HL-60/S4 (cell line): Measurements from ENCODE around the gene TFB1M.

Source experiments
- in situ Hi-C: fragments of 300-500 bp; cut with MboI; formaldehyde crosslinking; loops from 2 replicates; pipeline ENCODE4 v1.14.3; 2022; ENCODE audit warnings: low sequenced_read_pairs

Gene TFB1M

DNA sequence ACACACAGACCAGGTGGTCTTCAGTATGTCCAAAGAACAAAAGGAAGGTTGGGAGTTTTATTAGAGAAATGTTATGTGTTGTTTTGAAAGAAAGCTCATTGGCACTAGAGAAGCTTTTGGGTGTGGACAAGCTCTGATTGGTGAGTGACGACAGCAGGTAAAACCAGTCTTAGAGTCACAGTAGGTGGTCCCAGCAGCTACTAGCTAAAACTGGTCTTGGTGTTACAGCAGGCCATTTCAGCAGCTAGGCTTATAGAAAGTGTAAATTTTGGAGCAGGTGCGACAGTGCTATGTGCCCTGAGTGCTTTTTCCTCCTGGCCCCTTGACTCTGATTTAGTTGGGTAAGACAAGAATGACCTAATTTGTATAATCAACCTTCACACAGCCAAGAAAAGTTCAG lies 46.9 kb downstream of the TFB1M start:
- in situ Hi-C loops, result no loop called here

DNA sequence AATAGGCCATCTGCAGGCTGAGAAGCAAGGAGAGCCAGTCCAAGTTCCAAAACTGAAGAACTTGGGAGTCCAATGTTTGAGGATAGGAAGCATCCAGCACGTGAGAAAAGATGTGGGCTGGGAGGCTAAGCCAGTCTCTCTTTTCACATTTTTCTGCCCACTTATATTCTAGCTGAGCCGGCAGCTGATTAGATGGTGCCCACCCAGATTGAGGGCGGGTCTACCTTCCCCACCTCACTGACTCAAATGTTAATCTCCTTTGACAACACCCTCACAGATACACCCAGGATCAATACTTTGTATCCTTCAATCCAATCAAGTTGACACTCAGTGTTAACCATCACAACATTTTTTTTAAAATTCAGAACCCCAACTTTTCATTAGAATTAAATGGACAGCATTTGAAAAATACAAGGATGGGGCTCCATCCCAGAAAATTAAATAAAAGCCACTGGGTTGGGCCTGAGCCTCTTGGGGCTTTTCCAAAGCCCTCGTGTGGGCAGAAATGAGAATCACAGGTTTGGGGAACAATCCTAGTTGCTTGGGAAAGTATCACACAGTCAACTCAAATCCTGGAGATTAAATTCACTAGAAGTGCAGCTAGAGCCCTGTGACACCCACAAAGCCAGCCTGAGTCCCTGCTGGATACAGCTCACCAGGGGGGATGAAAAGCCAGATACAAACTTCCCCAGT lies 48.3 kb downstream of the TFB1M start:
- in situ Hi-C loops, result no loop called here

DNA sequence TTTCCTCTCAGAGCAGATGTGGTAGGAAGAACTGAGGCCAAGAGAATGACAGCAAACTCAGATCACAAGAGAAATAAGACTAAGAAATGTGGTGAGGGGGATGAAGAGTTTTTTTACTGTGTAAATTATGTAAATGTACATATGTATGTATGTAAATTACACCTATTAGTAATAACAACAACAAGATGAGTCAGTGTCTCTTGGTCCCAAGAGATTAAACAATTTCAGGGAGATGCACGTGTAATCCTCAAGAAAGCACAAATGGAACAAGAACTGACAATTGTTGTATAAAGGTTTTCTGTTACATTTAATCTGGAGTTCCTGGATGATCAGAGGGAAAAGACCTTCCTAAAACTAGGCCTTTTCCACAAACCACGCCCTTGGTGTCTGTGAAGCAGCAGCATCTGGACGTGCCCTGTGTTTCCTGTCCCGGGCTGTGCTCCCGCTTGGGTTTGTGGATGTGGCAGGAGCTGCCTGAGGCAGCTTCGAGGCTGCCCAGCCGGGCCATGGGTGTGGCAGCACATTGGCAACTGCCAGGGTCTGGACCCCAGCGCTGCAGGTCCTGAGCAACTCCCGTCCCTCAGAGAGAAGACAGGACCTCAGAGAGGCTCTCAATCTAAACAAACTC lies 49.5 kb downstream of the TFB1M start:
- in situ Hi-C loops, result no loop called here

DNA sequence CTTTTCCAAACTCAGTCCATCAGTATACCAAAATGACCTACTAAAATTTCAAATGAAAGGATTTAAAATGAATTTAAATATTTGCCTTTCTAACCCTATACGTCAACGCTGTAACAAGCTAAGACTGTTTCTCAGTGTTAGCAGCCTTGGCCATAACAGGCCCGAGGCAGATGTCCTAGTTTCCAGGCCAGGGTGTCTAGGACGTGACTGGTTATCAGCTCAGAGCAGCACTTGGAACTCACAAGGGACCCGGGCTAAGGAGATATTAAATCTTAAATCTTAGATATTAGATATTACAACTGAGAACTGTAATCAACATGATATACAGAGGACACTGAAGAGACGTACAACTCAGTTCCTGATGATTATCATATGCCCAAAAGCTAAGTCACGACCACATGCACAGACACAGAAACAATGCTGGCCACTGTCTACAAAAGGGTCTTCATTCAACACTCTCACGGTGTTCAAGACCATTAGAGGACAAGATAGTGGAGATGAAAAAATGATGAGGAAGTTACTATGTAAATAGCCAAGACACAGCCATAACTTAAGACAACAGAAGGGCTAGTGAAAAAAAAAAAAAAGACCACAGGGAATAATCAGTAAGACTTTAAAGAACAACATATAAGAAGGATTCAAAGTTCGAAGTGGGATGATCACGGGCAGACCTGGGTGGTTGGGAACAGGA lies 50.8 kb downstream of the TFB1M start, which contains the start of gene CLDN20:
CLDN20 (plus strand) TSS at position 641 of the 691 bp plus-strand sequence. CDS start 11,707 bp downstream, outside the sequence.
- in situ Hi-C loops, result no loop called here

DNA sequence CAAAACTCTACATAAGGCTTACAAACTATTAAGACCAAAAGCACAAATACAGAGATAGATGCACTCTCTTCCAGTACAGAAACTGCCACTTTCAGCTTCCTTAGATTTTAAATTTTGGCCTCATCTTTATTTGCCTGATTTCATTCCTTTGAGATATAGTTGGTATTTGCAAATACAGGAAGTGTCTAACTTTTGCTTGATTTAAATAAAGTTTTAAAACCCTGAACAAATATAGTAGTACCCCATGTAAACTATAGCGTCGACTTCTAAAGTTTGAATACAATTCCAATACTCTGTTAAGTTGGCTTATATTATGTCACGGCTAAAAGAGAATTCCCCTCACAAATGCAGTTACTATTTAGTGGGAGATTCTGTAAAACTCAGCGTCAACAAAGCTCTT lies 51.6 kb downstream of the TFB1M start:
- in situ Hi-C loops, result no loop called here

DNA sequence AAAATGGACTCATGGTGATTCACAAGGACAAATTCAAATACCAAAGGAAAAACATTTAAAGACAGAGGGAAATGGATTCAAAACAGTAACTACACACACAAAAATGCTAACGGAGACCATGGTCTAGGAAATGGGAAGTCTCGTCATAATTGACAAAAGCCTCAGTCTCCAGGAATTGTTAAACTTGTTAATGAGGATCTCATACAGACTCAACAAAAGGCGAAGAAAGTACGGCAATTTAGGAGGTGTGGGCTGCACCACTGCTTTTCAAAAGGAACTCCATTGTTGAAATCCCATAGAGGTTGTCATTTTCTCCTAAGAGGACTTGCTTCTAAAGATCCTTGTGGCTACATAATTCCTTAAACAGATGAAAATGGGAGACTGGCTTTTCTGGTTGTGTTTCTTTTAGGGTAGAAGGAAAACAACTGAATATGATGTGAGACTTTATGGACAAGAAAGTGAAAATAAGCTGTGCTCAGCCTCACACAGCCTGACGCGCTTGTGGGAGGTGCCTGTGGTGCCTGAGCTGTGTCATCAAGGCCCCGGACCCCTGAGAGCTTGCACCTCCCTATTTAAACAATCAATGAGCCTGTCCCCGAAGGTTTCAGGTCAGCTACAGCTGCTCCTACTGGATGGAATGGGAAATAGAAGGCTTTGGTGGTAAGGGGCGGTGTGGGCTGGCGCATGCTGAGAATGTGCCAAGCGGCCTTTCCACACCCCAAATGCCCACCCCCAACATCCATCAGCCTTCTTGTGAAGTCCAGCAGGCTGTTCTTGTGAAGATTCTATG lies 53.0 kb downstream of the TFB1M start:
- in situ Hi-C loops, result no loop called here

DNA sequence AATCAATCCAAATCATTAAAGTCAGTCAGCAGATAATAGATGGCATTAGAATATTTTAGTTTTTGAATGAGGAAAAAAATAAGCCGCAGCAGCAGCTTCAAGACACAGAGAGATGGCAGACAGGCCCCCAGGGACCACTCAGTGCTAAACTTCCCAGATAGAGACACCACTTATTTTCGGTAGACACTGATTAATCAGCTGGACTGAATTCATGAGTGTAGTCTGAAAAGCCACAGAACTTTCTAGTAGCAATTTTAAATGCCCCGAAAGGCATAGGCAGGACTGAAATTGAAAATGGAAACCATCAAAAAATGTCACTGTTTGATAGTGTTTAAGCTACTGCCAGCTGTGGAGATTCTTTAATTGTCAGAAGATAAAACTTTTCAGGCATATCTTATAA lies 53.6 kb downstream of the TFB1M start:
- in situ Hi-C loops, result no loop called here

DNA sequence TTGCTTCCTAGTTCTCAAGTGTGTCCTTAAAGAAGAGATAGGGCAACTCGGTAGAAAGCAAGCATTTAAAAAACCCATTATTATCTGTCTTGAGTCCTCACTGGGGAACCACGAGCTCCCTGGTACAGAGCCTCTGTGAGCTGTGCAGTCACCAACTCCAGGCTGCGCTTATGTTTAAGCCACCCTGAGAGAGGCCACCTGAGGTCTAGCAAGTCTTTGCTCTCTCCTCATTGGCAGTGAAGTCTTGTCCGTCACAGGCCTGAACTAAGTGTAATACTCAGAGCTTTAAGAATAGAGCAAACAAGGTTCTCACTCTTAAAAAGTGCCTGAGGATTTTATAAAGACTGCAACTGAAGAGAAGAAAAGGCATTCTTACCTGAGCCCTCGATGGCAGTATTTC lies 54.4 kb downstream of the TFB1M start:
- in situ Hi-C loops, result no loop called here

DNA sequence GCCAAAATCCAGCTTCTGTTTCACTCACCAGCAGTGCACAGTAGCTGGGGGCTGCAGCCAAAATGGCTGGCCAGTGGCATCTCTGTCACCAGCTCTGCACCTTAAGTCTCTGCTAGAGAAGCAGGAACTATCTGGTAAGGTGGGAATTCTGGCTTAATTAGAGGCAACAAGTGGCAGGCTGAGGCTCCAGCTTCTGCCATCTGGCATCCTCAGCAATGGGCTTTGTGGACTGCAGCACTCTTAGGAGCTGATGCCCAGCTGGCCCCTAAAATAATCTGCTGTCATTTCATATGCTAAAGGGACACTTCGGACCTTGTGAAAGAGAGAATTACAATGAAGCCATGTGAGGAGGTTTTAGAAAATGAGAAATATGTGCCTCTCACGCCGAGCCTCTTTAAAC lies 55.1 kb downstream of the TFB1M start:
- in situ Hi-C loops, result no loop called here

DNA sequence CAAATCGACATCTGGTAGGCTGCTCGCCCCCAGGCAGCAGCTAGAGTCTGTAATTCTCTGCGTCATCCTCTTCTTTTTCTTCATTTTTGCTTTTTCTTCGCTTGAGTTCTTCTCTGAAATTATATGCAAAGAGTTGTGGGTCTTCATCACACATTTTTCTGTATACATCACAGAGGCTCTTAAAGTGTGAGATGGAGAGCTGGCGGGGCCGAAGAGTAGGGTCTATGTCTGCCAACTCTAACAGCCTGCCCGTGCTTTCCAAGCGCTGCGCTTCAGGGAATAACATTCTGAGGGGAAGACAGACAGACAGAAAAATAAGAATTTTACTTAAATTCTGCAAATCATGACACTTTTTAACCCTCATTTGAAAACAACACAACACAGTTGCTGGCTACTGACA lies 56.5 kb downstream of the TFB1M start:
- in situ Hi-C loops, result no loop called here

DNA sequence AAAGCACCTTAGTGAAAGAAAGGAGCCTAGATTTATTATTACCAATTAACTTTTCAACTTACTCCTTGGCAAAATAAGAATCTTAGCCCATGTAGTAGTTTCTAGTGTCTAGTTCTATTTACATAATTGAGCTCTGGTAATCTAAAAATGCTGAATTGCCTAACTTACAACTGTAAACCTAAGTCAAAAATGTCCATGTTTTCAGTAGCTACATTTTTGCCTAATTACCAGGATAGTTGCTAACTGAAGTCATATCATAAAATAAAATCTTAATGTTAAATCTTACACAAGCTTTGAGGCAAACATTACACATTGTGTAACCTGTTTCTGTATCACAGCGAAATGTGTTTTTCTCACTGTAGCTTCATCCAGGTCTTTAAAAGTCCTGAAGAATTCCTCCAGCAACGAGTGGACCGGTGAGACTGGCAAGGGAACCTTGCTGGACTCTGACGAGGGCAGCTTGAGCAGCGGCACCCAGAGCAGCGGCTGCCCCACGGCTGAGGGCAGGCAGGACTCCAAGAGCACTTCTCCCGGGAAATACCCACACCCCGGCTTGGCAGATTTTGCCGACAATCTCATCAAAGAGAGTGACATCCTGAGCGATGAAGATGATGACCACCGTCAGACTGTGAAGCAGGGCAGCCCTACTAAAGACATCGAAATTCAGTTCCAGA lies 58.0 kb downstream of the TFB1M start:
- in situ Hi-C loops, result no loop called here

DNA sequence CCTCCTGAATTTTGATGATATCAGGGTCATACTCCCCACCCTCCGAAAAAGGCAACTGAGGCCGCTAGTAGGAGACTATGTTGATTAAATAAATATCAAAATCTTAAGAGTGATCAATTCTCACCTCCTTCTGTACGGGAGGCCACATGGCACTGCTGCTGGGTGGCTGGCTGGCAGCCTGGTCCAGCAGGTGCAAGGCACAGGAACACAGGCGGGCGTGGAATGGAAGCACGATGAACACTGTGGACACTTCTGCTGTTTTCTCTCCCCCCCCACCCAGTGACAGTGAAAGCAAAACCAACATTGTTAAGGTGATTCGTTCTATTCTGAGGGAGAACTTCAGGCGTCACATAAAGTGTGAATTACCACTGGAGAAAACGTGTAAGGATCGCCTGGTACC lies 60.1 kb downstream of the TFB1M start:
- in situ Hi-C loops, result no loop called here

DNA sequence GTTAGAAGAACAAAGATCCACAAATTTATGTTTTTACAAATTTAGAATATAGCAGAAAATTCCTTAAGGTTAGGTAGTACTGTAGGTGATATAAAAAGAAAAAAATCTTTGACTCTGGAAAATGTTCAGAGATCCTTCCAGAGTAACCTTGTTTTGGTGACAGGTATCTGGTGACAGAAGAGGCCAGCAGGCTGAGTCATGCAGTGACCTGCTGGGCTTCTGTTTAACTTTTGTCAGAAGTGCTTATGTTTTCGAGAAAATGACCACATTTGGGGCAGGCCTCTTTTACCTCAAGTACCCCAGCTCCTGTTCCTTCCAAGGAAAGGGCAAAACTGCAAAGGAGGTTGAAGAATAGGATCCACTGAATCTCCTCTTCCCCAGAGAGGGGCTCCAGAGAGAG lies 60.9 kb downstream of the TFB1M start:
- in situ Hi-C loops, result no loop called here

DNA sequence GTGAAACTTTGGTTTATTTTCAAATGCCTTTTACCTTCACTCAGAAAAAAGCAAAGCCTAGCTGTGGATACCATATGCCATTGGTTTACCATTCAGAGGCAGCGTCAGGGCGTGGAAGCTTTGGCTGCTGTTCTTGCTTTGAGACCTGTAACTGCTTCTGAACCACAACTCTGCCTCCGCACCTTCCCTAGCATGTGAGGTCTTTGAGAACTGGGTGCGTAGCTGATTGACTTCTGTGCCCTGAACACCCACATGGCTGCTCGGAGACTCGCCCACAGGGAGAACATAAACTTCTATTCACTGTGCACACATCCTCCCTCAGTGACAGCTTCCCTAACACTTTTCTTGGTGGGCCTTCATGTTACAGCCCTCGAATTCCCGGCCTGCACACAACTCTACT lies 61.7 kb downstream of the TFB1M start:
- in situ Hi-C loops, result no loop called here

DNA sequence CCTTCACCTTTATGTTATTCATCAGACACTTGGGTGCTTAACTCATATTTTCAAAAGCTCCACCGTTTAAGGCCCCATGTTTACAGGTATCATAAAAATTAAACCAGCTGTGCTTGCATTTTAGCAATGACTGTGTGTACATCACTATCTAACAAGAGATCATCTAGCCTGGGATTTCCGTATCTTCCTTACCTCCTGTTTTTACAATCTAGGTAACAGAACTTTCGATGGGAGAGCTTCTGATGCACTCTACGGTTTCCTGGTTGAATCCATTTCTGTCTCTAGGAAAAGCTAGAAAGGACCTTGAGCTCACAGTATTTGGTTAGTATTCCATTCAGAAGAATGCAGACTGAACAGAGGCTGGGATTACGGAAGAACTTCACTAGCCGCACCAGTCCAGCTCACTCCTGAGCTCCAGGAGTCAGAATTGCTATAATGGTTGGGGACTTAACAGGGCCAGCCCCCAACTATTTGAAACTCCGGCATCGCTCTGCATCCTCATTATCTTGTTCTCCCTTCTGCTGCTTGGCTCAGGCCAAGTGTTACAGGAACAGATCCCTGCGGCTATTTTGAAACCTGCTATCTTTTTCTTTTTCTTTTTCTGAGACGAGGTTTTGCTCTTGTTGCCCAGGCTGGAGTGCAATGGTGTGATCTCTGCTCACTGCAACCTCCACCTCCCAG lies 63.4 kb downstream of the TFB1M start:
- in situ Hi-C loops, result no loop called here

DNA sequence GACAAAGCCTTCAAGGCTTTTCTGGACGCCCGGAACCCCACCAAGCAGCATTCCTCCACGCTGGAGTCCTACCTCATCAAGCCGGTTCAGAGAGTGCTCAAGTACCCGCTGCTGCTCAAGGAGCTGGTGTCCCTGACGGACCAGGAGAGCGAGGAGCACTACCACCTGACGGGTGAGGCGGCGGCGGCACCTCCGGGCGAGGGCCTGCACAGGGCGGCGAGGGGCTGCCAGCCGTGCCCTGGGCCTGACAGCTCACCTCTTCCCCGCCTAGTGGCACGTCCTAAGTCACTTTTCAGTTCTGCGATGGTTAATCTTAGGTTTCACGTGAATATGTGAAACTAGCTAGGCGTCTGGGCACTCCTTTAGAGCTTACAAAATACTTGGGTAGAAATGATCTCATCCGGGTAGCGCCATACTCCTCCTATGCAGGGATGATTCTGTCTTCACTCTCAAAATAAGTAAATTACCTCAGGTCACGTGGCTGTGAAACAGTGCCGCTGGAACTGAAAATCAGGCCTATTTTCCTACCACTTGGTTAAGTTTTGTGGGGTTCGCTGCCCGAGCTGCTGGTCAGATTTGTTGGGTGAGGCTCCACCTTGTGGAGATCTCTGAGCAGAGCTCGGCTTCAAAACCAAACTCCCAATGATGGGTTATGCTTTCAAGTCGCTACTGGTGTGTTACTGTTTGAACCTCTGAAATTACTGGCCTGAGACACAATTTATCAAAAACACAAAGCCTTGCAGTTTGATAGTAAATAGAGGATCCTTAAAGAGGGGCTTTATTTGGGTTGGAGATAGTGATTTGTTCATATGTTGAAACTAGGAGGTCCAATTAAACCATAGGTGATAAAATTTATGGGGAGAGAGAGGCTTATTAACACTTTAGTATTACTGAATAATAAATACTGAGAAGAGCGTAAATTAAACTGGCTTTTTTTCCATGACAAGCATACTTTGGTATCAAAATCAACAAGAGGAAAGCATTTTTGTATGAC lies 66.0 kb downstream of the TFB1M start:
- in situ Hi-C loops, result no loop called here

DNA sequence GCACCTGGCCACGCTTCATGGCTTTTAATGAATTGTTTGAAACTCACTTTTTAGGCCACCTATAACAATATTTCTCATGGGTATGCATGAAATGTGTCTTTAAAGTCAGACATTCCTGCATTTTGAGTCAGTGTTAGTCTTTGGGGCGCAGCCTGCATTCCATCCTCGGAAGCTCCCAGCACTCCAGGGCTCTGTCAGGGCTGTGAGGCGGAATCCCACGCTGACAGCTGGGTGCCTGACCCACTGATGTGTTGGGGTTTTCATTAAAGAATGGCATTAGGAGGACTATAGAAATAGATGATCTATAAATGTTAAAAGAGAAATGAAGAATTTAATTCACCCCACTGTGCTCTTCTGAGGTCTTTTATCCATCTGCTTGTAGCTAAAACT lies 66.7 kb downstream of the TFB1M start:
- in situ Hi-C loops, result no loop called here

DNA sequence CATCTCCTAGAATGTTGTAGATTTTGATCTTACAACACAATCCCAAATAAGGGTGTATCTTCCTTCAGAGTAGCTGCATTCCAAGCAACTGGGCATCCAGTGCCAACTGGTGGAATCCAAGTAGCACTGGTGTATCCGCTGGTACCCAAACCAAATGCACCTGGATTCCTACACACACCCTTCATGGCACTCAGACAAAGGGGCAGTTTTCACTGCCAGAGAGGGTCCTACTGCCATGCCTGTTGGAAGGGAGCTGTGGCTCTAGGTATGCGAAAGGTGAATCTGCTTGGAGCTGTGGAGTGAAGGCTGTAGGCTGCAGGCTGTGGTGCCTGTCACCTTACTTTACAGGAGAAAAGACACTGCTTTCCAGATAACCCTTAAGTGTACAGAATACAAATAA lies 67.5 kb downstream of the TFB1M start:
- in situ Hi-C loops, result no loop called here

DNA sequence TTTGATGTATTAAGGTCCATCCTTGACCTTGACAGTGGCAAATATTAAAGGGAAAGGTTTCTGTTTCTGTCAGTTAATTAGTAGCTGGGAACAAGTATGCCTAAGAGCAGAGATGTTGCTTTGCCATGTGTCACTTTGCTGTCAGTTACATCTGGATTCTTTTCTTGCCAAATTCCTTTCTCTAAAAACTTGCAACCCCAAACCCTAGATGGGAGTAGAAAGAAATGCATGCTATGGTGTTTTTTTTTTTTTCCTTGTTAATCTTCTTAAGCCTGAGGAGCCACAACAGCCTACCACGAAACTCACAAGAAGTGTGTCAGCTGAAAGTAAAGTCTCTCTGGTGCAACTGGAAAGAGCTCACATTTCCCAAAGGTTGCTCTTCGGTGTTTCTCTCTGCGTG lies 68.5 kb downstream of the TFB1M start:
- in situ Hi-C loops, result no loop called here
